ENCODE results near the gene B3GALNT2.

B3GALNT2 gene

GRCh38 chr1:235454021-235454420, 50.2 kb downstream of the B3GALNT2 start:
- DNase-seq (ENCODE audit: low read depth in 2 of 2), result no peak

GRCh38 chr1:235450886-235451483, 53.3 kb downstream of the B3GALNT2 start:
- no peak for DNase-seq (ENCODE audit: low read depth in 2 of 2)

GRCh38 chr1:235450433-235450832, 53.8 kb downstream of the B3GALNT2 start:
- no peak for DNase-seq (ENCODE audit: low read depth in 2 of 2)

DNA sequence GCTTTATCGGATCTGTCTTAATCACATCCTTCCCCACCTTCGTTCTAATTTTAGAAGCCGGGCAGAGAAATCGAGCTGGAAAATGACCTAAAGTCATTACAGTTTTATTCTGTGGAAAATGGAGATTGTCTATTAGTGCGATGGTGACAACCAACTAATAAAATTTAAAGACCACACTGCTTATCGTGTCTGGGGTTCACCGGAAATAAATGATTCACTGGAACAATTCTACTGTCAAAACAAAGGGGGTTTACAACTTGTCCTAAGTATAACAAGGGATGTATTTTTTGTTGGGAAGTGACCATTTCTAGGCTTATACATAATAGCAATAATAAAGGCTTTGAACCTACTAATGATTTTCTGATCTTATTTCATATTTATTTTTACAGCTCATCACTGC, 55.6 kb downstream of the B3GALNT2 start:
- DNase-seq (ENCODE audit: low read depth in 2 of 2), result no peak

GRCh38 chr1:235442788-235443429, 61.3 kb downstream of the B3GALNT2 start:
- DNase-seq (ENCODE audit: low read depth in 2 of 2), result no peak

DNA sequence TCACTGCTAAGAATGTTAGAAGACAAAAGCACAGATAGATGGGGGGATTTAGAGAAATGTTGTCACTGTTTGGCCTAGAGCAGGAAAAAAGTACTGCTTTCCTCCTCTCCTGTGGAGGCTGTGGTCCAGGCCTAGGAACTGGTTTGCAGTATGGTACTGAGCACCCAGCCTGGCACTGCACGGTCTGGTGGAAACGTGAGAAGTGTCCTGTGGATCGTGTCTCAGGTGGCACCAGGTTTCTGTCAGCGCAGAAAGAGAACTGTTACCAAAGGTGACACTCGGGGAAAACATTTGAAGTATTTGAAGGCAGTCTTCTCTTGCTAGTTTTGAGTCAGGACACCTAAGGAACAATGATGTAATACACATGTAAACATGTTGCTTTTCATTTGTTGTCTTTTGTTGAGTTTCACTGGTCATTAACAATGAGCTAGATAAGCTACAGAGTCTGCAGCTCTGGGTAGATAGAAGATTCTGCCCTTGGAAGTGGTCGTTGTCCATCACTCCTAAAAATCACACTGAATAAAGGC, 63.0 kb downstream of the B3GALNT2 start:
- no peak for DNase-seq (ENCODE audit: low read depth in 2 of 2)

DNA sequence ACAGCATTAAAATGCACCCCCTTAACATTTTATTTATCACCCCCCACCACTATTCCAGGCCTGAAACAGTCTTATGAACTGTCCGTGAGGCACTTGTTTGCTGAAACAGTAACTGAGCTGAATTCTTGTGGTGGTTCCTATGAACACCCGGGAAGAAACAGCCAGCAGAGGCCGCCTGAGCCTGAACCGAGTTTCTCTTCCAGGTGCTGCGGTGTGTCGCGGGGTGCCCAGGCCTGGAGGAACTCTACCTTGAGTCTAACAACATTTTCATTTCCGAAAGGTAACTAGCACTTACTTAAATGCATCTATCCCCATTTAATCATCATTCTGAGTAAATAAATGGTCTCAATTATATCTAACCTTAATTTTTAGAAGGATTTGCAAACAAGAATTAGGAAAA, 70.3 kb downstream of the B3GALNT2 start:
- DNase-seq (ENCODE audit: low read depth in 2 of 2), result no peak

GRCh38 chr1:235430991-235431390, 73.3 kb downstream of the B3GALNT2 start:
- DNase-seq (ENCODE audit: low read depth in 2 of 2), result no peak

GRCh38 chr1:235429143-235429542, 75.1 kb downstream of the B3GALNT2 start:
- DNase-seq (ENCODE audit: low read depth in 2 of 2), result no peak

GRCh38 chr1:235427447-235427846, 76.8 kb downstream of the B3GALNT2 start:
- no peak for DNase-seq (ENCODE audit: low read depth in 2 of 2)

DNA sequence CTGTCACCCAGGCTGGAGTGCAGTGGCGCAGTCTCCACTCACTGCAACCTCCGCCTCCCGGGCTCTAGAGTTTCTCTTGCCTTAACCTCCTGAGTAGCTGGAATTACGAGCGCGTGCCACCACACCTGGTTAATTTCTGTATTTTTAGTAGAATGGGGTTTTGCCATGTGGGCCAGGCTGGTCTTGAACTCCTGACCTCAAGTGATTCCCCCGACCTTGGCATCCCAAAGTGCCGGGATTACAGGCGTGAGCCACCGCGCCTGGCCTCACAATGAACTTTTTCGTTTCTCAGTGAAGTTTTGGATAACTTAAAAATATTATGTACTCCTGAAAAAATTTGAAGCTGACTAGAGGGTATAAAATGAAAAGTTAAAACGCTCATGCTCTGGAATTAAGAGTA, 77.6 kb downstream of the B3GALNT2 start:
- DNase-seq (ENCODE audit: low read depth in 2 of 2), result no peak

DNA sequence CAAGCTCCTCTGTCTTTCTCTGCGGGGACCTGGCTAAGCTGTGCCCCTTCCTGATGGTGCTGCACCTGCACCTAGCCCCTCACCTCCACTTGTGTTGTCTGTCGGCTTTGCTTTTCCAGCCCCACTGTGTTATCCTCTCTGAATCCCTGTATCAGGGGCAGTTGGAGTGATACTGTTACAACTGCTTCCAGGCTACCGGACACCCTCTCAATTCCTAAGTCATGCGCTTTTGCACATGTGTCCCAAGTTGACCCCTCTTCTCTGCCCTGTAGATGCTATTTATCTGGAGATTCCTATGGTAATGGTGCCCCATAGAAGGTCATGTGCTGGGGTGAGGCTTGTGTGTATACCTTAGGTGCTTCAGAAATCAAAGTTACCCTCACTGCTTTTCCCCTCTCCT, 78.1 kb downstream of the B3GALNT2 start:
- DNase-seq (ENCODE audit: low read depth in 2 of 2), result no peak

DNA sequence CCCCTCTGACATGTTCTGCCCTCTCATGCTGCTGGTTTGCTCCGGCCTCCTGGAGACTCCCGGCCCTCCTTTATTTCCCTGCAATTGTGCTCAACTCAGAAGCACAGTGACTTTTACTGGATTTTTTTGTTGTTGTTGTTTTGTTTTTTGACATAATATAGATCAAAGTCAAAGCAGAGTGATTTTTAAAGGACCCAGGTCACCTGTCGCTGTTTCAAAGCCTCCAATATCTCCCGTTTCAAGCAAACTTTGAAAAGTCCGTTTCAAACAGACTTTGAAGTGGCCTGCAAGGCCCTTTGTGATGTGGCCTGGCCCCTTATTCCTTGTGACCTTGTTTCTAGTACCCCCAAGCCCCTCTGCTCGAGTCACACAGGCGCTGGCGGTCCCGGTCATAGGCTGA, 78.9 kb downstream of the B3GALNT2 start:
- DNase-seq (ENCODE audit: low read depth in 2 of 2), result no peak

GRCh38 chr1:235424092-235424491, 80.2 kb downstream of the B3GALNT2 start:
- DNase-seq (ENCODE audit: low read depth in 2 of 2), result no peak

DNA sequence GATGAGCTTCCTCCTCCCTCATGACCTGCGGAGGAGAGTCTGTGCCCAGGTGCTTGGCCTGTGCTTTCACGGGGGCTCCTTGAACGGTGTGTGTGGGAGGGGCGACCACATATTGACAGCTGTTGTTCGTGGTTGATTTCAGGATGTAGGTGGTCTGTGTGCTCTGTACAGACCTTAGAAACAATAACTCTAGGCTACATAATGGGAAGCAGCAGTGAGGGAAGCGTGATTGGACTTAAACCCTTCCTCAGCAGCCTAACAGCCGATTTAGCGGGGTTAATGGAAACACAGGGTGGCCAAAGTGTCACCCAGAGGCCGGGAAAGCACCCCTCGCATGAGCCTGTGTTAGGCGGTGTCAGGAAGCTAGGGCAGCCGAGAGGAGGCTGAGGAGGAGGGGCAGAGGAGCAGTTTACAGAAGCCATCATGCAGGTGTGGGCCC, 81.0 kb downstream of the B3GALNT2 start:
- peak in 1 of 2 donors; percentile 7 for DNase-seq (ENCODE audit: low read depth in 2 of 2)

DNA sequence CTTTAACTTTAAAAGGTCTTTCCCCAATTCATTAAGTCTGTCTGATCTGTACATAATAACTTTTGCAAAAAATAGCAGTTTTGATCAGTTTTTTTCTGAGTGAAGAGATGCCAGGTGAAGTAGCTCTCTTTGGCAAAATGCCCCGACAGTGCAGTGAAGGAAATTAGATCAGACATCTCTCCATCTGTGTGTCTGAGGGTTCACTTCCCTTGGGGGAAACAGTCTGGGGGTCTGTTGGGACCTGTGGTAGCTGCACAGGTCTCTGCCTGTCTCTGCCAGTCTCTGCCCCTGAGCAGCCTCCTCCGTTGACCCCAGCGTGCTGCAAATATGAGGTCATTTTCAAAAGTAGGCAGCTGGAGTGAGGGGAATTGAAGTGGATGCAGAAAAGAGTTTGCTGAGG, 82.5 kb downstream of the B3GALNT2 start:
- DNase-seq (ENCODE audit: low read depth in 2 of 2), result no peak

- peak in 1 of 2 donors; percentile 38 for DNase-seq (ENCODE audit: low read depth in 2 of 2)
Observed at GRCh38 chr1:235417086-235417697, 87.1 kb downstream of the B3GALNT2 start.

GRCh38 chr1:235416662-235417049, 87.6 kb downstream of the B3GALNT2 start:
- no peak for DNase-seq (ENCODE audit: low read depth in 2 of 2)

- DNase-seq (ENCODE audit: low read depth in 2 of 2), result peak; percentile 17 to 31
Observed at GRCh38 chr1:235415008-235415904, 89.0 kb downstream of the B3GALNT2 start.

DNA sequence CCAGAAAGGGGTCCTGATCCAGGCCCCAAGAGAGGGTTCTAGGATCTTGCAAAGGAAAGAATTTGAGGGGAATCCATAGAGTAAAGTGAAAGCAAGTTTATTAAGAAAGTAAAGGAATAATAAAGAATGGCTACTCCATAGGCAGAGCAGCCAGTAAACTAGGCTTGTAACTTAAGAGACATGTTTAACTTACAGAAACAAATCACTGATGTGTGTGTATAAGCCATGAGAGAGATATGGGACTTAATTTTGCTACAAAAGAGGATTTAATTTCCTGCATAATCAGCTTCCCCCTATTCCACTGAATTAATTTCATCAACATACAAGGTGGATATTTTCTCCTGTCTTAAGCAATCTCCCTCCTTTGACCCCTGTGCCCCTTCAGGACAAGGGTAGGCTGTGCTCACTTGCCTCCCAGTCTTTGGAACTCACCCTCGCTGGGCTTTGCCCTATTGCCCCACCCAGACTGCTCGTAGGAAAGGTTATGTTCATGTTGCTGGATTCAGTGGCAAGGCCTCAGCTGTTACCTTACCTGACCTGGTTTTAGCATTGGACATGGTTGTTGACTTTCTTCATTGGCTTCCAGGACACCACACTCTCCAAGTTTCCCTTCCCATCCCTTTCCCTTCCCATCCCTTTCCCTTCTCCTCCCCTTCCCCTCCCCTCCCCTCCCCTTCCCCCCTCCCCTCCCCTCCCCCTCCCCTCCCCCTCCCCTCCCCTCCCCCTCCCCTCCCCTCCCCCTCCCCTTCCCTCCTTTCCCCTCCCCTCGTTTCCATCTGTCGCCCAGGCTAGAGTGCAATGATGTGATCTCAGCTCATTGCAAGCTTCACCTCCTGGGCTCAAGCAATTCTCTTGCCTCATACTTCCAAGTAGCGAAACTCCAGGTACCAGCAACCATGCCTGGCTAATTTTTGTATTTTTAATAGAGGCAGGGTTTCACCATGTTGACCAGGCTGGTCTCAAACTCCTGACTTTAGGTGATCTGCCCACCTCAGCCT, 92.5 kb downstream of the B3GALNT2 start:
- no peak for DNase-seq (ENCODE audit: low read depth in 2 of 2)

DNA sequence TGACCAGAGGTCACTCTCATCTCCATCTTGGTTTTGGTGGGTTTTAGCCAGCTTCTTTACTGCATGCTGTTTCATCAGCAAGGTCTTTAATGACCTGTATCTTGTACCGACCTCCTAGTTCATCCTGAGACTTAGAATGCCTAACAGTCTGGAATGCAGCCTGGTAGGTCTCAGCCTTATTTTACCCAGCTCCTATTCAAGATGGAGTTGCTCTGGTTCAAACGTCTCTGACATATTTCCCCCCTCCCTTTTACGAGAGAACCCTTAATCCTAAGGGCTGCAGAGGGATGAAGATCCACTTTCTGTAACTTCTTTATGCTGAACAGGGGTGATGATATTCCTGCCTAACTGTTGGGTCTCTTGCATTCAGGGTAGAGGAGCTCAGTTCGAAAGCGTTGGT, 93.8 kb downstream of the B3GALNT2 start:
- DNase-seq (ENCODE audit: low read depth in 2 of 2), result no peak

Data from stimulated activated CD8-positive, alpha-beta memory T cell treated with anti-CD3 and anti-CD28 coated beads, Interleukin-2, amount 100 ng/mL, for 48 hours (primary cell).